DND-41 (cell line): ENCODE results near the gene CPXM1.

Experiments used
- ATAC-seq: fragments of 200-7000 bp; cut with Tn5 transposase; 3 replicates; pipeline ENCODE4 v1.9.1; 2021; ENCODE audit warnings: low read depth; ENCODE audit not compliant: insufficient read depth
- DNase-seq: peaks from one replicate; pipeline ENCODE4 v3.0.0-alpha.2; 2020
- H2AFZ ChIP-seq: 2 replicates; pipeline ENCODE4 v1.6.0; 2012; ENCODE audit warnings: low read depth, low read length
- H3K27ac ChIP-seq: 2 replicates; pipeline ENCODE4 v1.5.1; 2012; ENCODE audit warnings: low read length, inconsistent platforms
- H3K27me3 ChIP-seq: fragments of 200-600 bp; sonication (generic); 2 replicates; pipeline ENCODE4 v1.6.0; 2012; ENCODE audit warnings: low read length, mild to moderate bottlenecking, inconsistent platforms; ENCODE audit not compliant: insufficient read depth, poor library complexity
- H3K36me3 ChIP-seq: 2 replicates; pipeline ENCODE4 v1.5.1; 2012; ENCODE audit warnings: low read length, inconsistent platforms; ENCODE audit not compliant: insufficient read depth
- H3K4me1 ChIP-seq: 2 replicates; pipeline ENCODE4 v1.5.1; 2012; ENCODE audit warnings: mild to moderate bottlenecking, low read length; ENCODE audit not compliant: insufficient read depth
- H3K4me2 ChIP-seq: 2 replicates; pipeline ENCODE4 v1.6.0; 2012; ENCODE audit warnings: mild to moderate bottlenecking, moderate library complexity, low read length, inconsistent platforms; ENCODE audit not compliant: insufficient read depth
- H3K4me3 ChIP-seq, 2 experiments: fragments of 200-600 bp in 1 of 2; shearing (Covaris generic) in 1 of 2; 2 replicates each; pipeline ENCODE4 v1.5.1; 2012 to 2016; ENCODE audit warnings: inconsistent platforms in 2 of 2, low read length in 2 of 2, mild to moderate bottlenecking in 2 of 2, low read depth in 1 of 2, moderate library complexity in 1 of 2
- H3K79me2 ChIP-seq: 2 replicates; pipeline ENCODE4 v1.6.0; 2012; ENCODE audit warnings: low read length, inconsistent platforms; ENCODE audit not compliant: insufficient read depth
- H3K9ac ChIP-seq: 2 replicates; pipeline ENCODE4 v1.6.0; 2012; ENCODE audit warnings: low read depth, mild to moderate bottlenecking, inconsistent platforms, low read length, moderate library complexity
- H3K9me3 ChIP-seq: 2 replicates; pipeline ENCODE4 v1.5.1; 2012; ENCODE audit warnings: low read length, moderate library complexity, mild to moderate bottlenecking, inconsistent platforms; ENCODE audit not compliant: insufficient read depth, severe bottlenecking
- H4K20me1 ChIP-seq: 2 replicates; pipeline ENCODE4 v1.6.0; 2012; ENCODE audit warnings: low read length; ENCODE audit not compliant: insufficient read depth
- EZH2 ChIP-seq: IDR thresholded peaks from 3 replicates; pipeline ENCODE4 v1.6.1; 2012; ENCODE audit warnings: borderline replicate concordance, low read depth, mild to moderate bottlenecking, moderate library complexity, low read length, inconsistent platforms; ENCODE audit not compliant: severe bottlenecking
- TF ChIP-seq, protein P1 (sequence below): IDR thresholded peaks from 2 replicates; pipeline ENCODE4 v1.5.1; 2012; ENCODE audit warnings: borderline replicate concordance, low read length, moderate library complexity, mild to moderate bottlenecking; ENCODE audit not compliant: poor library complexity, severe bottlenecking; ENCODE audit errors: extremely low read depth

Gene CPXM1

DNA sequence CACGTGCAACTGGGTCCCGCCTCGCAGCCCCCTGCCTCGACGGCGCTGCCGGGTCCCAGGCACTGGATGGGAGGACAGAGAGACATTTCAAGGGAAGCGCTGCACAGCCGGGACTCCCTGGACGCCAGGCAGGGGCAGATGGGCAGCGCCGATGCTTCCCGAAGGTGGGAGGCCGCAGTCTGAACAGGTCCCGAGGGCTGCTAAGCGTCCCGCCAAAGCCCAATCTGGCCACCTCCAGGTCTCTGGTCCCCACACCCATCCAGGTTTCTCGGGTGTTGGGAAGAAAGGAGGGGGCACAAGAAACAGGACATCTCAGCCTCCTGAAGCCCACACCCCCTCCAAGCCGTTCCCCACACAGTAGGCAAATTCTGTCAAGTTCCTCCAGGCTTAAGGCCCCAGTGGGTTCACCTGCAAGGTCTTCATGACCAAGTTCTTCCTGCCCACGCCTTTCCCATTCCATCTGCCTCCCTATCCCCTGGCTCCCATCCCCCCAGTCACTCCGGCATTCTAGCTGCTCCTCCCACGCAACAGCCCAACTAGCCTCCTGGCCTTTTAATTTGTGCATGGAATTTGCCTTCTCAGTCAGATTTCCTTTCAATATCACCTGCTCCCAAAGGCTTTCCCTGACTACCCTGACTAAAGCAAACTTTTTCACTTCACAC lies 5.4 kb upstream of the CPXM1 start:
- DNase-seq: no peak
- TF ChIP-seq EZH2: no peak
- TF ChIP-seq, protein P1, sequence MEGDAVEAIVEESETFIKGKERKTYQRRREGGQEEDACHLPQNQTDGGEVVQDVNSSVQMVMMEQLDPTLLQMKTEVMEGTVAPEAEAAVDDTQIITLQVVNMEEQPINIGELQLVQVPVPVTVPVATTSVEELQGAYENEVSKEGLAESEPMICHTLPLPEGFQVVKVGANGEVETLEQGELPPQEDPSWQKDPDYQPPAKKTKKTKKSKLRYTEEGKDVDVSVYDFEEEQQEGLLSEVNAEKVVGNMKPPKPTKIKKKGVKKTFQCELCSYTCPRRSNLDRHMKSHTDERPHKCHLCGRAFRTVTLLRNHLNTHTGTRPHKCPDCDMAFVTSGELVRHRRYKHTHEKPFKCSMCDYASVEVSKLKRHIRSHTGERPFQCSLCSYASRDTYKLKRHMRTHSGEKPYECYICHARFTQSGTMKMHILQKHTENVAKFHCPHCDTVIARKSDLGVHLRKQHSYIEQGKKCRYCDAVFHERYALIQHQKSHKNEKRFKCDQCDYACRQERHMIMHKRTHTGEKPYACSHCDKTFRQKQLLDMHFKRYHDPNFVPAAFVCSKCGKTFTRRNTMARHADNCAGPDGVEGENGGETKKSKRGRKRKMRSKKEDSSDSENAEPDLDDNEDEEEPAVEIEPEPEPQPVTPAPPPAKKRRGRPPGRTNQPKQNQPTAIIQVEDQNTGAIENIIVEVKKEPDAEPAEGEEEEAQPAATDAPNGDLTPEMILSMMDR: no peak
- H3K4me3 ChIP-seq: no peak overlapping the region
- no peak overlapping the region for H3K27ac ChIP-seq
- H3K79me2 ChIP-seq: no peaks in the 10 kb centered on the region
- no peak overlapping the region for H2AFZ ChIP-seq
- H3K4me2 ChIP-seq: no peak overlapping the region
- no peaks in the 10 kb centered on the region for H3K9me3 ChIP-seq
- no peaks in the 10 kb centered on the region for H3K36me3 ChIP-seq
- peaks cover 10% of the 10 kb centered on the region; the same call in 1 of the 2 replicates for H4K20me1 ChIP-seq
- H3K4me1 ChIP-seq: no peaks in the 10 kb centered on the region
- no peak overlapping the region for H3K9ac ChIP-seq
- no peak for ATAC-seq
- peaks cover 24% of the 10 kb centered on the region for H3K27me3 ChIP-seq

DNA sequence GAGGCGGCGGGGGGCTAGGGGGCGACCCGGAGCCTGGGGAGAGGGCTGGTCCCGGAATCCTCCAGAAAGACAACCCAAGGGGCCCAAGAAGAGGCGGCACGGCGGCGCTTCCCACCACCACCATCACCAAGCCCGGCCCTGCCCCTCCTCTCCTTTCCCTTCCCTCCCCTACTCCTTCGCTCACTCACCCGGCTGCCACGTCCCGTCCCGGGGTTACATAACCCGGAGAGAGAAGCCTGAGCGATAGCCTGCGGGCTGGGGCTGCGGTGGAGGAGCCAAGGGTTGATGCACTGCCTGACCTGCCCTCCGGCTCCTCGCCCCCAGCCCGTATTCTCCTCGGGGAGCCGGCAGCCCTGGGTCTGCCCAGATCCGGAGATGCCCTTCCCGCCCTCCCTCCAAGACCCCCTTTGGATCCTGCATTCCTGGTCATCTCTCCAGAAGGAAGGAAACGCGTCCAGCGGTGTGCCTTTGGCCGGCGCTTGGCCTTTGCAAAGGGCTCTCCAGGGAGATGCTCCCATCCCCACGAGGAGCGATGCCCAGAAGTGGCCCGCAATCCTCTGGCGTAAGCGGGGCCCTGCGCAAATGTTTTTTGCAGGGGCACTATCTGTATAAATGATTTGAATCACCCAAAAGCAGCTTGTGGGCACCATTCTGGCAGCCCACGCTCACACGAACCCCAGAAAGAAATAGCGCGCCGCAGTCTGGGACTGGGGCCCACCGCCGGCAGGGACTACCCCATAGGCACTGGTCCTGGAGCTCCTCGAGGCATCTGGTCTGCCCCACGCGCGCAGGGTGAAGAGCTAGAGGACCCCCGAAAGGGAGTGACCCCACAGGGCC lies 4.6 kb upstream of the CPXM1 start:
- Histone ChIP-seq H3K27me3 (peaks cover 30% of the 10 kb centered on the region), H3K27ac (no peak overlapping the region), H3K9ac (no peak overlapping the region), H3K4me2 (no peak overlapping the region), H3K9me3 (no peaks in the 10 kb centered on the region), H2AFZ (no peak overlapping the region), H3K4me1 (no peaks in the 10 kb centered on the region), H3K4me3 (no peak overlapping the region), H3K36me3 (no peaks in the 10 kb centered on the region), H4K20me1 (peaks cover 10% of the 10 kb centered on the region), H3K79me2 (no peaks in the 10 kb centered on the region)
- ATAC-seq (no peak), DNase-seq (no peak)
- TF ChIP-seq, protein P1: no peak
- TF ChIP-seq EZH2: no peak

DNA sequence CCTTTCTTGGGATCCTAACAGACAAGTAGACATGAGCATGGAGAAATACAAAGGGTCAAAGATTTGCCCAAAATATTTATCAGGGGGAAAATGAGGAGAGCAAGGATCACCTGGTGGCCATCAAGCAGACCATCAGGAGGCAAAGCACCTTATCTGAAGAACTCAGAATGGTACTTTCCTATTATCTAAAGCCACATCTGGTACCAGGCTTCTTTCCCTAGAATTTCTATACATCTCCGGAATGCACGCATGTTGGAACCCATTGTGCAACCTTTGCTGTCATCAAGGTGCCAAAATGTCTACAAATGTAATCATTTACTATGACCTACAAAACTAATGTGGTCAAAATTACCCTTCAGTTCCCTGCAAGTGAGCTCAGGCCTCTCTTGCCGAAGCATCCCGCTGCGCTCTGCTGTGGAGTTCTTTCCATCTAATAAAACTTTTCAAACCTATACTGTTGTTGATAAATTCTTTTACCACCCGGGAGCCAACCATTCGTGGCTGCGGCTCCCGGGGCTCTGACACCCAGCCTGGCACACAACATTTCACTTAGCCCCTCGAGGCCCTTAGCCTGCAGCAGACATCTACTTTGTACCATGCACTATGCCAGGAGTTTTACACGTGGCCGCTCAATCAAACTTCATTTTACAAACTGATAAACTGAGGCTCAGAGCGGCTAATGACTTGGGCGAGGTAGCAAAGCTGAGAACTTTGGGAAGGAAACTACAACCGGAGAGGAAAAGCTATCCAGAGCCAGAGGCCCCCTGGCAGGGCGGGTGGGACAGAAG lies 3.8 kb upstream of the CPXM1 start:
- no peak overlapping the region for H3K27ac ChIP-seq

More for the DNA sequence above, 3.8 kb upstream of the CPXM1 start:
- Histone ChIP-seq H4K20me1 (peaks cover 16% of the 10 kb centered on the region), H3K4me2 (no peak overlapping the region), H3K9ac (no peak overlapping the region), H3K4me1 (no peaks in the 10 kb centered on the region), H3K27me3 (peaks cover 38% of the 10 kb centered on the region), H3K9me3 (no peaks in the 10 kb centered on the region), H3K79me2 (no peaks in the 10 kb centered on the region), H2AFZ (no peak overlapping the region), H3K36me3 (no peaks in the 10 kb centered on the region), H3K4me3 (no peak overlapping the region)
- TF ChIP-seq EZH2: no peak
- TF ChIP-seq, protein P1: no peak
- DNase-seq (no peak), ATAC-seq (no peak)
